ENCODE measurements around the gene KCNG4. TPM values are rescaled to one million over a fixed set of nuclear protein-coding genes. Genes with fewer than 3 reads are reported as not detected.

KCNG4 gene
- total RNA-seq, 2 experiments from 2014 or later = not detected

- H3K27ac Mint-ChIP-seq = no peak overlapping the region
- H3K4me1 Mint-ChIP-seq = no peaks in the 10 kb centered on the region
- H3K36me3 Mint-ChIP-seq = no peaks in the 10 kb centered on the region
- H3K27me3 Mint-ChIP-seq = peaks cover 8% of the 10 kb centered on the region
- POLR2A ChIA-PET = no interaction called here
- no peak for ATAC-seq (ENCODE audit: low read depth)
- DNase-seq = no peak
- no peaks in the 10 kb centered on the region for H3K9me3 Mint-ChIP-seq
- H3K4me3 Mint-ChIP-seq = no peak overlapping the region
Measured at GRCh38 chr16:84199861-84200260, 40.0 kb downstream of the KCNG4 start.

GRCh38 chr16:84199097-84199496 is 40.7 kb downstream of the KCNG4 start:
- POLR2A ChIA-PET = no interaction called here
- Mint-ChIP-seq H3K4me1 (peaks cover 7% of the 10 kb centered on the region), H3K36me3 (no peaks in the 10 kb centered on the region), H3K27ac (no peak overlapping the region), H3K9me3 (no peaks in the 10 kb centered on the region), H3K27me3 (peaks cover 8% of the 10 kb centered on the region), H3K4me3 (no peak overlapping the region)
- DNase-seq (no peak), ATAC-seq (ENCODE audit: low read depth) (no peak)

GRCh38 chr16:84198401-84198800 is 41.4 kb downstream of the KCNG4 start:
- H3K4me3 Mint-ChIP-seq = no peak overlapping the region
- no peak for DNase-seq
- H3K4me1 Mint-ChIP-seq = peaks cover 14% of the 10 kb centered on the region
- no peak overlapping the region for H3K27ac Mint-ChIP-seq
- no peaks in the 10 kb centered on the region for H3K36me3 Mint-ChIP-seq
- no peak for ATAC-seq (ENCODE audit: low read depth)
- POLR2A ChIA-PET = no interaction called here
- H3K27me3 Mint-ChIP-seq = peaks cover 8% of the 10 kb centered on the region
- H3K9me3 Mint-ChIP-seq = no peaks in the 10 kb centered on the region

GRCh38 chr16:84197466-84198128 is 42.2 kb downstream of the KCNG4 start:
- Mint-ChIP-seq H3K9me3 (no peaks in the 10 kb centered on the region), H3K4me3 (no peak overlapping the region), H3K36me3 (no peaks in the 10 kb centered on the region), H3K4me1 (peaks cover 17% of the 10 kb centered on the region), H3K27me3 (peaks cover 8% of the 10 kb centered on the region), H3K27ac (no peak overlapping the region)
- POLR2A ChIA-PET = no interaction called here
- ATAC-seq (ENCODE audit: low read depth) = no peak
- no peak for DNase-seq

GRCh38 chr16:84196727-84197394 is 43.0 kb downstream of the KCNG4 start:
- Mint-ChIP-seq H3K36me3 (no peaks in the 10 kb centered on the region), H3K9me3 (no peaks in the 10 kb centered on the region), H3K27ac (peak overlapping the region; percentile 49), H3K4me3 (no peak overlapping the region), H3K27me3 (peaks cover 8% of the 10 kb centered on the region), H3K4me1 (peaks cover 17% of the 10 kb centered on the region)
- POLR2A ChIA-PET = interaction anchor here (0.5 kb wide), 1 partner anchor 391 kb away, joined by 3 read pairs; no protein-coding TSS in a partner anchor
- DNase-seq (no peak), ATAC-seq (ENCODE audit: low read depth) (no peak)

GRCh38 chr16:84196101-84196500 is 43.7 kb downstream of the KCNG4 start:
- H3K36me3 Mint-ChIP-seq = no peaks in the 10 kb centered on the region
- H3K4me3 Mint-ChIP-seq = no peak overlapping the region
- H3K9me3 Mint-ChIP-seq = no peaks in the 10 kb centered on the region
- peaks cover 17% of the 10 kb centered on the region for H3K4me1 Mint-ChIP-seq
- H3K27ac Mint-ChIP-seq = no peak overlapping the region
- peaks cover 8% of the 10 kb centered on the region for H3K27me3 Mint-ChIP-seq
- POLR2A ChIA-PET = interaction anchor here (0.5 kb wide), 1 partner anchor 391 kb away, joined by 3 read pairs; no protein-coding TSS in a partner anchor
- DNase-seq (no peak), ATAC-seq (ENCODE audit: low read depth) (no peak)

- Mint-ChIP-seq H3K4me1 (peaks cover 17% of the 10 kb centered on the region), H3K27me3 (peaks cover 5% of the 10 kb centered on the region), H3K9me3 (no peaks in the 10 kb centered on the region), H3K27ac (no peak overlapping the region), H3K4me3 (no peak overlapping the region), H3K36me3 (no peaks in the 10 kb centered on the region)
- DNase-seq (no peak), ATAC-seq (ENCODE audit: low read depth) (no peak)
- POLR2A ChIA-PET = interaction anchor here (0.8 kb wide), 1 partner anchor 79 kb away, joined by 3 read pairs; the partner anchor contains the start of gene MBTPS1
Measured at GRCh38 chr16:84195201-84196093, 44.4 kb downstream of the KCNG4 start.

GRCh38 chr16:84194470-84195200 is 45.2 kb downstream of the KCNG4 start:
- Mint-ChIP-seq H3K9me3 (no peaks in the 10 kb centered on the region), H3K4me1 (peaks cover 17% of the 10 kb centered on the region), H3K4me3 (peak overlapping the region; percentile 66), H3K27ac (peak overlapping the region; percentile 85), H3K27me3 (peaks cover 5% of the 10 kb centered on the region), H3K36me3 (no peaks in the 10 kb centered on the region)
- ATAC-seq (ENCODE audit: low read depth) (peak; percentile 87), DNase-seq (peak; percentile 72)
- POLR2A ChIA-PET = interaction anchor here (0.8 kb wide), 2 partner anchors 78 to 414 kb away, joined by 3 read pairs; partner anchors contain the start of gene MBTPS1

- Mint-ChIP-seq H3K4me1 (peaks cover 17% of the 10 kb centered on the region), H3K9me3 (no peaks in the 10 kb centered on the region), H3K27me3 (peaks cover 2% of the 10 kb centered on the region), H3K27ac (peak overlapping the region; percentile 85), H3K4me3 (peak overlapping the region; percentile 66), H3K36me3 (no peaks in the 10 kb centered on the region)
- DNase-seq (no peak), ATAC-seq (ENCODE audit: low read depth) (peak; percentile 11)
- POLR2A ChIA-PET = interaction anchor here (0.8 kb wide), 1 partner anchor 414 kb away, joined by 3 read pairs; no protein-coding TSS in a partner anchor
Measured at GRCh38 chr16:84194018-84194417, 45.8 kb downstream of the KCNG4 start.

GRCh38 chr16:84193480-84193879 is 46.3 kb downstream of the KCNG4 start:
- DNase-seq = no peak
- POLR2A ChIA-PET = no interaction called here
- Mint-ChIP-seq H3K27ac (peak overlapping the region; percentile 85), H3K4me3 (peak overlapping the region; percentile 66), H3K9me3 (no peaks in the 10 kb centered on the region), H3K27me3 (no peaks in the 10 kb centered on the region), H3K36me3 (no peaks in the 10 kb centered on the region), H3K4me1 (peaks cover 17% of the 10 kb centered on the region)
- peak; percentile 34 for ATAC-seq (ENCODE audit: low read depth)

- ATAC-seq (ENCODE audit: low read depth) (no peak), DNase-seq (no peak)
- POLR2A ChIA-PET = interaction anchor here (0.5 kb wide), 1 partner anchor 460 kb away, joined by 3 read pairs; no protein-coding TSS in a partner anchor
- peaks cover 17% of the 10 kb centered on the region for H3K4me1 Mint-ChIP-seq
- no peak overlapping the region for H3K4me3 Mint-ChIP-seq
- no peaks in the 10 kb centered on the region for H3K9me3 Mint-ChIP-seq
- H3K36me3 Mint-ChIP-seq = no peaks in the 10 kb centered on the region
- H3K27me3 Mint-ChIP-seq = no peaks in the 10 kb centered on the region
- H3K27ac Mint-ChIP-seq = no peak overlapping the region
Measured at GRCh38 chr16:84191466-84191865, 48.3 kb downstream of the KCNG4 start.

- ATAC-seq (ENCODE audit: low read depth) = no peak
- no peak for DNase-seq
- H3K4me3 Mint-ChIP-seq = no peak within 1 kb of the TSS
- H3K9me3 Mint-ChIP-seq = no peaks in the 10 kb centered on the region
- no peaks in the 10 kb centered on the region for H3K27me3 Mint-ChIP-seq
- H3K27ac Mint-ChIP-seq = no peak within 1 kb of the TSS
- peaks cover 18% of the 10 kb centered on the region for H3K4me1 Mint-ChIP-seq
- H3K36me3 Mint-ChIP-seq = no peaks in the 10 kb centered on the region
- POLR2A ChIA-PET = interaction anchor here (1.2 kb wide), 1 partner anchor 103 kb away, joined by 3 read pairs; no protein-coding TSS in a partner anchor
Measured at GRCh38 chr16:84190731-84191388, 49.0 kb downstream of the KCNG4 start, which contains the start of gene ADAD2. Gene ADAD2, plus strand, starts transcription at chr16:84191157. Its CDS starts 74 bp downstream, at chr16:84191231.
